WTC11 (cell line): ENCODE results near the gene MAPKAP1. TPM values are rescaled to one million over a fixed set of nuclear protein-coding genes. Genes with fewer than 3 reads are reported as not detected.
A peak's percentile ranks its signal among the peaks of the same experiment; 100 is the strongest.

ENCODE experiments used
- ATAC-seq: fragments of 200-7000 bp; cut with Tn5 transposase; 2 replicates; pipeline ENCODE4 v1.10.0; 2021; ENCODE audit warnings: mild to moderate bottlenecking, moderate library complexity
- CTCF ChIA-PET: fragments of 300-600 bp; sonication (Branson Sonifier 250); formaldehyde crosslinking; loops from one replicate; lab custom pipeline; 2021; ENCODE audit warnings: antibody characterized with exemption; lab: Charles Lee
- POLR2A ChIA-PET: fragments of 350-600 bp; sonication (Branson Sonifier 250); formaldehyde crosslinking; loops from one replicate; lab custom pipeline; 2021; ENCODE audit warnings: antibody characterized with exemption; lab: Charles Lee
- DNase-seq: peaks from one replicate; pipeline ENCODE4 v3.0.0; 2021; ENCODE audit warnings: low spot score
- H3K27ac Mint-ChIP-seq: 2 replicates; pipeline ENCODE4 v1.8.0; 2021; ENCODE audit warnings: mixed read lengths
- H3K27me3 Mint-ChIP-seq: 2 replicates; pipeline ENCODE4 v1.8.0; 2021; ENCODE audit warnings: low read depth, mild to moderate bottlenecking, moderate library complexity, mixed read lengths
- H3K36me3 Mint-ChIP-seq: 2 replicates; pipeline ENCODE4 v1.8.0; 2021; ENCODE audit warnings: mixed read lengths
- H3K4me1 Mint-ChIP-seq: 2 replicates; pipeline ENCODE4 v1.8.0; 2022; ENCODE audit warnings: mixed read lengths
- H3K4me3 Mint-ChIP-seq: 2 replicates; pipeline ENCODE4 v1.8.0; 2021; ENCODE audit warnings: mild to moderate bottlenecking, moderate library complexity, mixed read lengths
- H3K9me3 Mint-ChIP-seq: 2 replicates; pipeline ENCODE4 v1.8.0; 2021; ENCODE audit warnings: mixed read lengths
- ATF1 ChIP-seq: sonication (generic); formaldehyde crosslinking; IDR thresholded peaks from 2 replicates; pipeline ENCODE4 v1.8.1; 2023; ENCODE audit warnings: mild to moderate bottlenecking, moderate library complexity, missing genetic modification reagents
- FOXJ3 ChIP-seq: sonication (generic); formaldehyde crosslinking; IDR thresholded peaks from 2 replicates; pipeline ENCODE4 v1.9.0; 2021; ENCODE audit warnings: missing genetic modification reagents, mild to moderate bottlenecking, borderline replicate concordance
- FOXK1 ChIP-seq: sonication (generic); formaldehyde crosslinking; IDR thresholded peaks from 2 replicates; pipeline ENCODE4 v1.8.0; 2022; ENCODE audit warnings: mild to moderate bottlenecking, moderate library complexity, missing genetic modification reagents
- MYBL2 ChIP-seq: sonication (generic); formaldehyde crosslinking; IDR thresholded peaks from 2 replicates; pipeline ENCODE4 v1.8.1; 2023; ENCODE audit warnings: mild to moderate bottlenecking, moderate library complexity, missing genetic modification reagents
- NFATC4 ChIP-seq: fragments of 250-450 bp; sonication (Bioruptor Pico); IDR thresholded peaks from 2 replicates; pipeline ENCODE4 v1.9.0; 2021; ENCODE audit warnings: mild to moderate bottlenecking
- NR2C2 ChIP-seq: sonication (generic); formaldehyde crosslinking; IDR thresholded peaks from 2 replicates; pipeline ENCODE4 v1.8.0; 2022; ENCODE audit warnings: mild to moderate bottlenecking, missing genetic modification reagents
- NR3C1 ChIP-seq: sonication (generic); formaldehyde crosslinking; conservative IDR thresholded peaks from 2 replicates; pipeline ENCODE4 v1.8.1; 2023; ENCODE audit warnings: low read depth, mild to moderate bottlenecking, missing genetic modification reagents
- SMAD4 ChIP-seq: sonication (generic); formaldehyde crosslinking; IDR thresholded peaks from 2 replicates; pipeline ENCODE4 v1.8.0; 2022; ENCODE audit warnings: mild to moderate bottlenecking, missing genetic modification reagents
- TEAD1 ChIP-seq: sonication (generic); formaldehyde crosslinking; IDR thresholded peaks from 2 replicates; pipeline ENCODE4 v1.8.0; 2022; ENCODE audit warnings: mild to moderate bottlenecking, missing genetic modification reagents
- ZNF219 ChIP-seq: sonication (generic); formaldehyde crosslinking; IDR thresholded peaks from 2 replicates; pipeline ENCODE4 v1.8.0; 2023; ENCODE audit warnings: missing genetic modification reagents, mild to moderate bottlenecking, borderline replicate concordance
- ZNF263 ChIP-seq: sonication (generic); formaldehyde crosslinking; IDR thresholded peaks from 2 replicates; pipeline ENCODE4 v1.8.1; 2022; ENCODE audit warnings: low read depth, mild to moderate bottlenecking, moderate library complexity, missing genetic modification reagents
- total RNA-seq: library from RNA; stranded (reverse); gene quantifications from 3 replicates; pipeline ENCODE4 v1.2.3, GENCODE V29; 2021
- TF ChIP-seq, protein P1 (sequence below): sonication (generic); formaldehyde crosslinking; IDR thresholded peaks from 2 replicates; pipeline ENCODE4 v1.8.1; 2022; ENCODE audit warnings: mild to moderate bottlenecking, missing genetic modification reagents, moderate library complexity, borderline replicate concordance
- TF ChIP-seq, protein P2 (sequence below): sonication (generic); formaldehyde crosslinking; IDR thresholded peaks from 2 replicates; pipeline ENCODE4 v1.8.1; 2022; ENCODE audit warnings: low read depth, mild to moderate bottlenecking, moderate library complexity, missing genetic modification reagents, borderline replicate concordance
- TF ChIP-seq, protein P3 (sequence below): fragments of 250-450 bp; sonication (Bioruptor Pico); IDR thresholded peaks from 2 replicates; pipeline ENCODE4 v1.9.0; 2021; ENCODE audit warnings: mild to moderate bottlenecking, borderline replicate concordance
- TF ChIP-seq, protein P4 (sequence below): fragments of 250-450 bp; sonication (Bioruptor Pico); IDR thresholded peaks from 2 replicates; pipeline ENCODE4 v1.9.0; 2021; ENCODE audit warnings: mild to moderate bottlenecking
- TF ChIP-seq, protein P5 (sequence below): fragments of 250-450 bp; sonication (Bioruptor Pico); IDR thresholded peaks from 2 replicates; pipeline ENCODE4 v1.9.0; 2021; ENCODE audit warnings: mild to moderate bottlenecking
- TF ChIP-seq, protein P6 (sequence below): sonication (generic); formaldehyde crosslinking; IDR thresholded peaks from 2 replicates; pipeline ENCODE4 v1.8.0; 2022; ENCODE audit warnings: mild to moderate bottlenecking, missing genetic modification reagents

MAPKAP1 gene
- total RNA-seq, 1 experiment from 2014 or later: 111 TPM

DNA sequence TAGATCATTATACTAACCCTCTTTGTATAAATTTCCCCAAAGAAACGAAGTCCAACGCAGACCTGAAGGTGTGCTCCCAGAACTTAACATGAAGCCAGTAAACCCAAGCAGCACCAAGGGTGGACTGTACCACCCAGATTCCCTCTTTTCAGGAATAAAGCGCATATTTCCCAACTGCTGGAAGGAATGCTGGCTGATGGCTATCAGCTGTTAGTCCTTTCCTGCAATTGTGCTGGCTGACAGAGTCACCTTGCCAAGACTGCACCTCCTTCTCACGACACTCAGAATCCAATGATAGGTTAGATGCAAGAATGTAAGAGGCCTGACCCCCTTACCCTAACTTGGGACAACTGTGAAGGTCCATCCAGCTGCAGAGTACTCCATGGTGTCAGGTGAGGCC lies 93.9 kb downstream of the MAPKAP1 start:
- H3K9me3 Mint-ChIP-seq: no peaks in the 10 kb centered on the region
- H3K36me3 Mint-ChIP-seq: no peaks in the 10 kb centered on the region
- TF ChIP-seq, protein P1, sequence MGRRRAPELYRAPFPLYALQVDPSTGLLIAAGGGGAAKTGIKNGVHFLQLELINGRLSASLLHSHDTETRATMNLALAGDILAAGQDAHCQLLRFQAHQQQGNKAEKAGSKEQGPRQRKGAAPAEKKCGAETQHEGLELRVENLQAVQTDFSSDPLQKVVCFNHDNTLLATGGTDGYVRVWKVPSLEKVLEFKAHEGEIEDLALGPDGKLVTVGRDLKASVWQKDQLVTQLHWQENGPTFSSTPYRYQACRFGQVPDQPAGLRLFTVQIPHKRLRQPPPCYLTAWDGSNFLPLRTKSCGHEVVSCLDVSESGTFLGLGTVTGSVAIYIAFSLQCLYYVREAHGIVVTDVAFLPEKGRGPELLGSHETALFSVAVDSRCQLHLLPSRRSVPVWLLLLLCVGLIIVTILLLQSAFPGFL (CRISPR knock-in tag): no peak
- TF ChIP-seq NR2C2: no peak
- TF ChIP-seq MYBL2 (CRISPR knock-in tag): no peak
- TF ChIP-seq, protein P2, sequence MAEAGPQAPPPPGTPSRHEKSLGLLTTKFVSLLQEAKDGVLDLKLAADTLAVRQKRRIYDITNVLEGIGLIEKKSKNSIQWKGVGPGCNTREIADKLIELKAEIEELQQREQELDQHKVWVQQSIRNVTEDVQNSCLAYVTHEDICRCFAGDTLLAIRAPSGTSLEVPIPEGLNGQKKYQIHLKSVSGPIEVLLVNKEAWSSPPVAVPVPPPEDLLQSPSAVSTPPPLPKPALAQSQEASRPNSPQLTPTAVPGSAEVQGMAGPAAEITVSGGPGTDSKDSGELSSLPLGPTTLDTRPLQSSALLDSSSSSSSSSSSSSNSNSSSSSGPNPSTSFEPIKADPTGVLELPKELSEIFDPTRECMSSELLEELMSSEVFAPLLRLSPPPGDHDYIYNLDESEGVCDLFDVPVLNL (CRISPR knock-in tag): no peak
- TF ChIP-seq NFATC4: no peak
- TF ChIP-seq ZNF219: no peak
- TF ChIP-seq, protein P3, sequence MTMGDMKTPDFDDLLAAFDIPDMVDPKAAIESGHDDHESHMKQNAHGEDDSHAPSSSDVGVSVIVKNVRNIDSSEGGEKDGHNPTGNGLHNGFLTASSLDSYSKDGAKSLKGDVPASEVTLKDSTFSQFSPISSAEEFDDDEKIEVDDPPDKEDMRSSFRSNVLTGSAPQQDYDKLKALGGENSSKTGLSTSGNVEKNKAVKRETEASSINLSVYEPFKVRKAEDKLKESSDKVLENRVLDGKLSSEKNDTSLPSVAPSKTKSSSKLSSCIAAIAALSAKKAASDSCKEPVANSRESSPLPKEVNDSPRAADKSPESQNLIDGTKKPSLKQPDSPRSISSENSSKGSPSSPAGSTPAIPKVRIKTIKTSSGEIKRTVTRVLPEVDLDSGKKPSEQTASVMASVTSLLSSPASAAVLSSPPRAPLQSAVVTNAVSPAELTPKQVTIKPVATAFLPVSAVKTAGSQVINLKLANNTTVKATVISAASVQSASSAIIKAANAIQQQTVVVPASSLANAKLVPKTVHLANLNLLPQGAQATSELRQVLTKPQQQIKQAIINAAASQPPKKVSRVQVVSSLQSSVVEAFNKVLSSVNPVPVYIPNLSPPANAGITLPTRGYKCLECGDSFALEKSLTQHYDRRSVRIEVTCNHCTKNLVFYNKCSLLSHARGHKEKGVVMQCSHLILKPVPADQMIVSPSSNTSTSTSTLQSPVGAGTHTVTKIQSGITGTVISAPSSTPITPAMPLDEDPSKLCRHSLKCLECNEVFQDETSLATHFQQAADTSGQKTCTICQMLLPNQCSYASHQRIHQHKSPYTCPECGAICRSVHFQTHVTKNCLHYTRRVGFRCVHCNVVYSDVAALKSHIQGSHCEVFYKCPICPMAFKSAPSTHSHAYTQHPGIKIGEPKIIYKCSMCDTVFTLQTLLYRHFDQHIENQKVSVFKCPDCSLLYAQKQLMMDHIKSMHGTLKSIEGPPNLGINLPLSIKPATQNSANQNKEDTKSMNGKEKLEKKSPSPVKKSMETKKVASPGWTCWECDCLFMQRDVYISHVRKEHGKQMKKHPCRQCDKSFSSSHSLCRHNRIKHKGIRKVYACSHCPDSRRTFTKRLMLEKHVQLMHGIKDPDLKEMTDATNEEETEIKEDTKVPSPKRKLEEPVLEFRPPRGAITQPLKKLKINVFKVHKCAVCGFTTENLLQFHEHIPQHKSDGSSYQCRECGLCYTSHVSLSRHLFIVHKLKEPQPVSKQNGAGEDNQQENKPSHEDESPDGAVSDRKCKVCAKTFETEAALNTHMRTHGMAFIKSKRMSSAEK (CRISPR knock-in tag): no peak
- no peak for TF ChIP-seq SMAD4 (CRISPR knock-in tag)
- no peak for TF ChIP-seq NR3C1
- no peak for TF ChIP-seq FOXK1 (CRISPR knock-in tag)
- TF ChIP-seq, protein P4, sequence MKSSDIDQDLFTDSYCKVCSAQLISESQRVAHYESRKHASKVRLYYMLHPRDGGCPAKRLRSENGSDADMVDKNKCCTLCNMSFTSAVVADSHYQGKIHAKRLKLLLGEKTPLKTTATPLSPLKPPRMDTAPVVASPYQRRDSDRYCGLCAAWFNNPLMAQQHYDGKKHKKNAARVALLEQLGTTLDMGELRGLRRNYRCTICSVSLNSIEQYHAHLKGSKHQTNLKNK (CRISPR knock-in tag): no peak
- TF ChIP-seq, protein P5, sequence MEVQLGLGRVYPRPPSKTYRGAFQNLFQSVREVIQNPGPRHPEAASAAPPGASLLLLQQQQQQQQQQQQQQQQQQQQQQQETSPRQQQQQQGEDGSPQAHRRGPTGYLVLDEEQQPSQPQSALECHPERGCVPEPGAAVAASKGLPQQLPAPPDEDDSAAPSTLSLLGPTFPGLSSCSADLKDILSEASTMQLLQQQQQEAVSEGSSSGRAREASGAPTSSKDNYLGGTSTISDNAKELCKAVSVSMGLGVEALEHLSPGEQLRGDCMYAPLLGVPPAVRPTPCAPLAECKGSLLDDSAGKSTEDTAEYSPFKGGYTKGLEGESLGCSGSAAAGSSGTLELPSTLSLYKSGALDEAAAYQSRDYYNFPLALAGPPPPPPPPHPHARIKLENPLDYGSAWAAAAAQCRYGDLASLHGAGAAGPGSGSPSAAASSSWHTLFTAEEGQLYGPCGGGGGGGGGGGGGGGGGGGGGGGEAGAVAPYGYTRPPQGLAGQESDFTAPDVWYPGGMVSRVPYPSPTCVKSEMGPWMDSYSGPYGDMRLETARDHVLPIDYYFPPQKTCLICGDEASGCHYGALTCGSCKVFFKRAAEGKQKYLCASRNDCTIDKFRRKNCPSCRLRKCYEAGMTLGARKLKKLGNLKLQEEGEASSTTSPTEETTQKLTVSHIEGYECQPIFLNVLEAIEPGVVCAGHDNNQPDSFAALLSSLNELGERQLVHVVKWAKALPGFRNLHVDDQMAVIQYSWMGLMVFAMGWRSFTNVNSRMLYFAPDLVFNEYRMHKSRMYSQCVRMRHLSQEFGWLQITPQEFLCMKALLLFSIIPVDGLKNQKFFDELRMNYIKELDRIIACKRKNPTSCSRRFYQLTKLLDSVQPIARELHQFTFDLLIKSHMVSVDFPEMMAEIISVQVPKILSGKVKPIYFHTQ (CRISPR knock-in tag): no peak
- no peak for TF ChIP-seq ZNF263 (CRISPR knock-in tag)
- no peak for TF ChIP-seq ATF1 (CRISPR knock-in tag)
- no peak for TF ChIP-seq TEAD1 (CRISPR knock-in tag)
- TF ChIP-seq FOXJ3: no peak
- TF ChIP-seq, protein P6, sequence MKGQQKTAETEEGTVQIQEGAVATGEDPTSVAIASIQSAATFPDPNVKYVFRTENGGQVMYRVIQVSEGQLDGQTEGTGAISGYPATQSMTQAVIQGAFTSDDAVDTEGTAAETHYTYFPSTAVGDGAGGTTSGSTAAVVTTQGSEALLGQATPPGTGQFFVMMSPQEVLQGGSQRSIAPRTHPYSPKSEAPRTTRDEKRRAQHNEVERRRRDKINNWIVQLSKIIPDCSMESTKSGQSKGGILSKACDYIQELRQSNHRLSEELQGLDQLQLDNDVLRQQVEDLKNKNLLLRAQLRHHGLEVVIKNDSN (CRISPR knock-in tag): no peak
- ChIA-PET CTCF (no interaction called here), POLR2A (no interaction called here)
- DNase-seq (no peak), ATAC-seq (no peak)
- no peaks in the 10 kb centered on the region for H3K27me3 Mint-ChIP-seq
- peak overlapping the region; percentile 4 for H3K27ac Mint-ChIP-seq
- peaks cover 41% of the 10 kb centered on the region for H3K4me1 Mint-ChIP-seq
- H3K4me3 Mint-ChIP-seq: no peak overlapping the region
